NB4 (cell line): ENCODE data around the gene ZNF783.
"Not testable (repeated sequence)": the region's sequence is repeated elsewhere in the genome, so short reads cannot be mapped to it uniquely, and the experiment has no call there.

Source experiments
- DNase-seq: peaks from one replicate; pipeline ENCODE4 v3.0.0; 2010; ENCODE audit warnings: low read depth
- H3K4me3 ChIP-seq: one replicate; pipeline ENCODE4 v1.5.1; 2011; ENCODE audit warnings: mild to moderate bottlenecking, low read depth, low read length, moderate library complexity
- CTCF ChIP-seq: IDR thresholded peaks from one replicate; pipeline ENCODE4 v1.5.1; 2012; ENCODE audit warnings: low read depth, low read length
- MAX ChIP-seq: IDR thresholded peaks from 2 replicates; pipeline ENCODE4 v1.6.1; 2011; ENCODE audit warnings: low read depth, low read length
- MYC ChIP-seq: IDR thresholded peaks from 2 replicates; pipeline ENCODE4 v1.6.1; 2011; ENCODE audit warnings: low read depth, low read length
- POLR2A ChIP-seq: IDR thresholded peaks from 2 replicates; pipeline ENCODE4 v1.6.1; 2011; ENCODE audit warnings: mild to moderate bottlenecking; ENCODE audit not compliant: insufficient read length; ENCODE audit errors: extremely low read depth

ZNF783 gene

GRCh38 chr7:149255174-149255573 is 6.8 kb upstream of the ZNF783 start:
- TF ChIP-seq POLR2A (no peak), MAX (no peak), MYC (no peak), CTCF (no peak)
- DNase-seq = no peak
- H3K4me3 ChIP-seq = no peak overlapping the region

- TF ChIP-seq MYC = no peak
- TF ChIP-seq CTCF = no peak
- no peak for TF ChIP-seq POLR2A
- no peak for TF ChIP-seq MAX
- DNase-seq = no peak
- no peak overlapping the region for H3K4me3 ChIP-seq
Observed at GRCh38 chr7:149256568-149256967, 5.4 kb upstream of the ZNF783 start.

GRCh38 chr7:149257146-149257545 is 4.8 kb upstream of the ZNF783 start:
- H3K4me3 ChIP-seq = no peak overlapping the region
- DNase-seq = no peak
- TF ChIP-seq MYC (no peak), POLR2A (no peak), CTCF (no peak), MAX (no peak)

- H3K4me3 ChIP-seq = peak overlapping the region; percentile 37
- no peak for TF ChIP-seq POLR2A
- TF ChIP-seq MAX = peak; percentile 15; the same call in 1 of the 2 replicates
- no peak for TF ChIP-seq CTCF
- TF ChIP-seq MYC = no peak; the same call in 1 of the 2 replicates
- DNase-seq = peak; percentile 59
Observed at GRCh38 chr7:149261316-149261828, 624 bp upstream of the ZNF783 start.

GRCh38 chr7:149266451-149266850 is 4.5 kb downstream of the ZNF783 start:
- H3K4me3 ChIP-seq = no peak overlapping the region
- no peak for DNase-seq
- TF ChIP-seq POLR2A (no peak), MYC (no peak), CTCF (no peak), MAX (no peak)

GRCh38 chr7:149267733-149268132 is 5.7 kb downstream of the ZNF783 start:
- no peak for TF ChIP-seq MAX
- no peak for TF ChIP-seq CTCF
- TF ChIP-seq MYC = no peak
- no peak for TF ChIP-seq POLR2A
- no peak overlapping the region for H3K4me3 ChIP-seq
- DNase-seq = no peak

- not testable (repeated sequence) for H3K4me3 ChIP-seq, DNase-seq
Observed at GRCh38 chr7:149274424-149274823, 12.4 kb downstream of the ZNF783 start.
